ENCODE data around the gene ACAT1. TPM values are rescaled to one million over a fixed set of nuclear protein-coding genes. Genes with fewer than 3 reads are reported as not detected.
"Not testable (repeated sequence)": the region's sequence is repeated elsewhere in the genome, so short reads cannot be mapped to it uniquely, and the experiment has no call there.

Gene ACAT1
- total RNA-seq, 1 donor from 2014 or later: 76.2 TPM

GRCh38 chr11:108125096-108125495, 3.7 kb downstream of the ACAT1 start:
- no peak for DNase-seq (ENCODE audit: low read depth)
- TF ChIP-seq CTCF (conservative IDR thresholded peaks at IDR 0.05; ENCODE audit: low read depth, low read length): no peak

GRCh38 chr11:108128772-108129171, 7.4 kb downstream of the ACAT1 start:
- no peak for DNase-seq (ENCODE audit: low read depth)
- no peak for TF ChIP-seq CTCF (conservative IDR thresholded peaks at IDR 0.05; ENCODE audit: low read depth, low read length)
- H3K4me3 ChIP-seq (ENCODE audit: low read depth, low read length): no peak overlapping the region

More at GRCh38 chr11:108125096-108125495, 3.7 kb downstream of the ACAT1 start:
- H3K4me3 ChIP-seq (ENCODE audit: low read depth, low read length): no peak overlapping the region

- no peak overlapping the region for H3K4me3 ChIP-seq (ENCODE audit: low read depth, low read length)
- TF ChIP-seq CTCF (conservative IDR thresholded peaks at IDR 0.05; ENCODE audit: low read depth, low read length): no peak
- no peak for DNase-seq (ENCODE audit: low read depth)
These were observed 10.6 kb downstream of the ACAT1 start for GRCh38 chr11:108131993-108132392.

- DNase-seq (ENCODE audit: low read depth); H3K4me3 ChIP-seq (ENCODE audit: low read depth, low read length): not testable (repeated sequence)
These were observed 11.7 kb downstream of the ACAT1 start for GRCh38 chr11:108132993-108133538.

GRCh38 chr11:108135845-108136544, 14.6 kb downstream of the ACAT1 start:
- no peak for DNase-seq (ENCODE audit: low read depth)
- H3K4me3 ChIP-seq (ENCODE audit: low read depth, low read length): no peak overlapping the region
- peak; percentile 33 for TF ChIP-seq CTCF (conservative IDR thresholded peaks at IDR 0.05; ENCODE audit: low read depth, low read length)

GRCh38 chr11:108137212-108137611, 15.8 kb downstream of the ACAT1 start:
- TF ChIP-seq CTCF (conservative IDR thresholded peaks at IDR 0.05; ENCODE audit: low read depth, low read length): no peak
- no peak for DNase-seq (ENCODE audit: low read depth)
- H3K4me3 ChIP-seq (ENCODE audit: low read depth, low read length): no peak overlapping the region

GRCh38 chr11:108142304-108142703, 20.9 kb downstream of the ACAT1 start:
- no peak for DNase-seq (ENCODE audit: low read depth)
- TF ChIP-seq CTCF (conservative IDR thresholded peaks at IDR 0.05; ENCODE audit: low read depth, low read length): no peak
- no peak overlapping the region for H3K4me3 ChIP-seq (ENCODE audit: low read depth, low read length)
